ENCODE measurements around the gene ZNF165.
"Not testable (repeated sequence)": the region's sequence is repeated elsewhere in the genome, so short reads cannot be mapped to it uniquely, and the experiment has no call there.

Gene ZNF165

GRCh38 chr6:28122283-28122682, 41.9 kb downstream of the ZNF165 start:
- DNase-seq: not testable (repeated sequence)

- DNase-seq: peak; percentile 16 to 87 (median 68)
These were observed 44.1 kb downstream of the ZNF165 start, which contains the start of gene ZSCAN16 for GRCh38 chr6:28124350-28124970. Gene ZSCAN16 (plus strand): TSS chr6:28124609. CDS start chr6:28125444, 835 bp downstream.

GRCh38 chr6:28124971-28125353, 44.6 kb downstream of the ZNF165 start:
- no peak for DNase-seq

GRCh38 chr6:28125401-28125800, 45.0 kb downstream of the ZNF165 start:
- no peak for DNase-seq

GRCh38 chr6:28134015-28134414, 53.6 kb downstream of the ZNF165 start:
- DNase-seq: peak in 1 of 14 donors; percentile 4

- DNase-seq: no peak
These were observed 54.3 kb downstream of the ZNF165 start for GRCh38 chr6:28134716-28135115.

GRCh38 chr6:28135393-28135792, 55.0 kb downstream of the ZNF165 start:
- DNase-seq: no peak

GRCh38 chr6:28136585-28137504, 56.5 kb downstream of the ZNF165 start:
- DNase-seq: peak; percentile 16 to 90 (median 80)

- DNase-seq: peak in 1 of 14 donors; percentile 67
These were observed 57.2 kb downstream of the ZNF165 start for GRCh38 chr6:28137505-28137981.
